Activated effector memory CD4-positive, alpha-beta T cell treated with Interleukin-2 at 50 U/mL for 16 hours (primary cell): Measurements from ENCODE around the gene SLC6A1.
"Not testable (repeated sequence)": the region's sequence is repeated elsewhere in the genome, so short reads cannot be mapped to it uniquely, and the experiment has no call there.

Experiments used
- DNase-seq: peaks from one replicate; pipeline ENCODE4 v3.0.0-alpha.2; 2020

Gene SLC6A1

DNA sequence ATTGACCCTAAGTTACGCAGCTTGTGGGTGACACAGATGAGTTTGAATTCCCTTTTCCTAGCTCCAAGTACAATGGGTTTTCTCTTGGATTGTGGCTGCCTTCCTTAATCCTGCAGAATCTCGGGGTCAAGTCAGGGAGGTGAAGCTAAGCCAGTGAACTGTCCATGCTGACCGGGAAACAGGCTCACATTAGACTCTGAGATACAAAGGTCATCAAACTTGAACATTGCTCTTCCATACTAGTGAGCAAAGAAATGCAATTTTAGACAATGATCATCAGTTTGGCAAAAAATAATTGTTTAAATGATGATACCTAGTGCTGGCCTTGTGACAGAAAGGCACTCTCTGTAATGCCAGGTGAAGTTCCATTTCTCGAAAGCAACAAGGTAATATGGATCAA is 31.6 kb downstream of the SLC6A1 start:
- no peak for DNase-seq

DNA sequence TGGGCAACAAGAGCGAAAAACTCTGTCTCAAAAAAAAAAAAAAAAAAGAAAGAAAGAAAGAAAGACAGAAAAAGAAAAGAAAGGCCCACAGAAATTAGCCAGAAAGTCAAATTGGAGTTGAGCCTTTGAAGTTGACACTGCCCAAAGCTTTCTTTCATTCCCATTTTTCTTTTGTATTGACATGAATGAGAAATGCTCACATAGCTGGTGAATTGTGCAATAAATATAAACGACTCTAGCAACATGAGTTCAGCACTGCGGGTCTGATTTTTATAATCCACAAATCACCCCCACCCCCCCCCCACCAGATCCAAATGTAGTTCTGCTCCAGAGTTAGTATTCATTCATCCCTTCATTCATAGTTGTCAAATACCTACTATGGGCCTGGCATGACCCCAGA is 37.4 kb downstream of the SLC6A1 start:
- DNase-seq = no peak

DNA sequence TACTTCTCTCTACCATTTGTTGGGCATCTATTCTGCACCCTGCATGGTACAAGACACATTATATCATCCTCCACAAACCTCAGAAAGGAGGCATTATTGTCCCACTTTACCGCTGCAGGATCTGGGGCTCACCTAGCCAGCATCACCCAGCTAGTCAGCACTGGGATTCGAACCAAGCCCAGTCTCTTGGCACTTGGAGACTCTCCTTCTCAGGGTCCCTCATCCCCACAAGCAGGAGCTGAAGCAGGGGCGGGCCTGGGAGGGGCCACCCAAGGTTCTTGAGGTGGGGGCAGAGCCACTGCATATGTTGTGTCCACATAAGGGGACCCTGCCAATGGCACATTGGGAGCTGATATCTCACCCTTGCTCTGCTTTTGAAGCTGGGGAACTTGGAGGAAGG is 41.3 kb downstream of the SLC6A1 start:
- no peak for DNase-seq

DNA sequence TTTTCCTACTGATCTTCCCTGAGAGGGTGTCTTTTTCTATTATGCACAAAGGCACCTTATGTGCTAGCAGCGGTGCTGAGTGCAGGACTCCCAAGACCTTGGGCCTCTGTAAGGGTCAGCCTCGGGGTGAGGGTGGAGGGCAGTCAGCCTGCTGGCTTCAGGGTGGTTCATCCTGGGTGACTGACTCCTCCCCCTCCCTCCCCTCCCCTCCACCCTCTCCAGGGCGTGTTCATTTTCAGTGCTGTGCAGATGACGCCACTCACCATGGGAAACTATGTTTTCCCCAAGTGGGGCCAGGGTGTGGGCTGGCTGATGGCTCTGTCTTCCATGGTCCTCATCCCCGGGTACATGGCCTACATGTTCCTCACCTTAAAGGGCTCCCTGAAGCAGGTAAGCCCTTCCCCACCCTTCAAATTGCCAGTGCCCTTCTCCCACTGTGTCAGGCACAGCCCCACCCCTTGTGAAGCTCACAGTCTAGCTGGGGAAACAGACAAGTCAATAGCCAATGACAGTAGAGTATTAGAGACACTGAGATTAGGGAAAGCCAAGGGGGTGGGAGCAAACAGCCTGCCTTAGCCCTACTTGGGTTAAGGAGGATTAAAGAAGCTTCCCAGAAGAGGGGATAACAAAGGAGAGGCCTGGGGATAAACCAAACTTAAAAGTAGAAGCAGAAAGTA is 41.9 kb downstream of the SLC6A1 start:
- DNase-seq = no peak

DNA sequence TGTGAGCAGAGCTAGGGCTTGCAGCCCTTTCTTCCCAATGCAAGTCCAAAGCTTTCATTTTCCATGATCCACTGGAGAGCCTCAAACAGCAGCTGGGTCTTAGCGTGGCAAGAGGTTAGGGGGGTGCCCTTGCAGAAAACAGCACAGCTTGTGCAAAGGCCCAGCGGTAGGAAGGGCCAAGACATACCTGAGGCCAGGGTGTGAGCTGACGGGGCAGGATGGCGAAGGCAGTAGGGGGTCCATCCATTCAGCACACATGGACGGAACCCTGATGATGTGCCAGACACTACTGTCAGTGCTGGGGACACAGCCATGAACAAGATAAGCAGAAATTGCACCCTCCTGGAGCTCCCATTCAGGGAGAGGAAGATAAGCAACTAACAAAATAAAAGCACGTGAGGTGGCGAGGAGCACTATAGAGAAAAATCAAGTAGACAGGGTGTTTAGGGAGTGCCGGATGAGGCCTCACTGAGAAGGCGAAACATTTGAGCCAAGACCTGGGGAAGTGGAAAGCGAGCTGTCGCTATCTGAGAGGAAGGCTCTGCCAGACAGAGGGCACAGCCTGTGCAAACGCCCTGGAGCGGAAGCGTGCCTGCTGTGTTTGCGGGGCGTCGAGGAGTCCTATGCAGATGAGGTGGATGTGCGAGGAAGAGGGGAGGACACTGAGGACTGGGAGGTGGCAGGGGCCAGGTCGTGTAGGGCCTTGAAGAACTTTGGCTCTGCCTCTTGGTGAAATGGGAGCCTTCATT is 43.4 kb downstream of the SLC6A1 start:
- no peak for DNase-seq

DNA sequence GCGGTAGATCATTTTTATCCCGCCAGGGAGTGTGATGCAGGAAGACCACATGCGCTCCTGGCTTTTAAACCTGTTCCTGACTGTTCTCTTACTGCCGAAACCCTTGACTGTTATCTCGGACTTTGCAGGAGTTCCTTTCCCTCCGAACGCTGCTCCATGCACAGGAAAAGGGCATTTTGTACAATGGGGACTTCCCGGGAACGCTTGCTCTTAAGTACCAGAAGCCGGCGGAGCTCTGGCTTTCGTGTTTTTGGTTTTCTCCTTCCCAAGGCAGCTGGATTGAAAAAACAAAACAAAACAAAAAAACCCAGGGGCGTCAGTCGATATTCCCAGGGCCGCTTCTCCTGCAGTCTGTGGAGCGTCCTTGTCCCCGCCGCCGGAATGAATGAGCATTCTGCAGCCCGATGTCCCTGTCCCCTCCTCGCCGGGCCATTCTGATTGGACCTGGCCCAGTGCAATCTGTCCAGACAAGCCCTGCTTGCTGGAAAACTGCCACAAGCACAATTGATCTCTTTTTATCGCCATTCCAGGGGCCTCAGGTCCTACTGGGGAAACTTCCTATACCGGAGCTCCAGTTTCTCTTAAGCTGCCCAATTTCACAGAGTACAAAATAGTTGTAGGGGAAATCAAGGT is 44.8 kb downstream of the SLC6A1 start:
- no peak for DNase-seq

DNA sequence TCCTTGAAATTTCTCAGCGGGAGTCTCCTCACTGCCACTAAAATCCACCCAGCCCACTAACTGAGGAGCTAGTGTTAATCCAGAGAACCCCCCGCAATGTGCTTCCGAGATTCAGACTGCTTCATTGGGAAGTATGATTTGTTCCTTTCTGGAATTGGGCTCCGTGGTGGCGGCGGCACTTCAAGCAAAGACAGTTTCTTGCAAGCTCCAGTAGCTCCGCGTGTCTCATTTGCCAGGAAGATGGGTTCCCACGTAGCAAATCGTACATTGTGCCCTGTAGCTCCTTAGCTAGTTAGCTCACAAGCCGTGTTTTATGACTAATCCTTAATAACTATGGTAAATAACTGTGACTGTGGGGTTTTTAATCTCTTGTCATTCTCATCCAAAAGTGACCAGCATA is 45.4 kb downstream of the SLC6A1 start:
- DNase-seq = no peak

DNA sequence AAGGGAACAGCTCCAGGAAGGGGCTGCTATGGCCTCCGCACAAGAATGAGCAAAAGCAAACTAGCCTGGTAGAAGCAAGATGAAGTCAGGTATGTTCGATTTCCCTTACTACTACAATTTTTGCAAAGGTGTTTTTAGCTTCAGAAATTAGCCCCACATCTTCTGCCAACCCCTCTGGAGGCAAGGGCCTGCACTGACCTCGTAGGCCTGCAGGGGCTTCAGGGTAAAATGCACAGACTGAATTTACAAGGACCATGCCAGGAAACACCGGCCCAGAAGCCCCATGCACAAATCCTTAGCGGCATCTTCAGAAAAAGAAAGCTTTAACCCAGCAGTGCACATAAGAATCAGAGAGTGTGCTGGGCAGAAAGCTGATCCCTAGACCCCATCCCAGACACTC is 53.0 kb downstream of the SLC6A1 start:
- DNase-seq = no peak

DNA sequence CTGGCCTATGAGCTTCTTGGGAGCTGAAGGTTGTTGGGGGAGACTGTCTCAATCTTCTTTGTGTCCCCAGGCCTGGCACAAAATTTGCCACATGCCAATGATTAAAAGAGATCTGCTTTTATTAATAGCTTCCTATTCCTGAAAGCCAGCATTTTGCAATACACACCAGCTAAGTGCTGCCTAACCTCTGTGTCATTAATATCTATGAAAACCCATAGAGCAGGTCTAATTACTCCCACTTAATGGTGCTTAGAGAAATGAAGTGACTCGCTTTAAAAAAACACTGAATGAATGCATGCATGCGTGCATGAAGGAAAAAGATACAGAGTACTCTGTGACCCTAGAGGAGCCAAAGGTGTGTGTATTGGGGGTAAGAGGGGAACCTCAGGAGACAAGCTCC is 55.0 kb downstream of the SLC6A1 start:
- no peak for DNase-seq

DNA sequence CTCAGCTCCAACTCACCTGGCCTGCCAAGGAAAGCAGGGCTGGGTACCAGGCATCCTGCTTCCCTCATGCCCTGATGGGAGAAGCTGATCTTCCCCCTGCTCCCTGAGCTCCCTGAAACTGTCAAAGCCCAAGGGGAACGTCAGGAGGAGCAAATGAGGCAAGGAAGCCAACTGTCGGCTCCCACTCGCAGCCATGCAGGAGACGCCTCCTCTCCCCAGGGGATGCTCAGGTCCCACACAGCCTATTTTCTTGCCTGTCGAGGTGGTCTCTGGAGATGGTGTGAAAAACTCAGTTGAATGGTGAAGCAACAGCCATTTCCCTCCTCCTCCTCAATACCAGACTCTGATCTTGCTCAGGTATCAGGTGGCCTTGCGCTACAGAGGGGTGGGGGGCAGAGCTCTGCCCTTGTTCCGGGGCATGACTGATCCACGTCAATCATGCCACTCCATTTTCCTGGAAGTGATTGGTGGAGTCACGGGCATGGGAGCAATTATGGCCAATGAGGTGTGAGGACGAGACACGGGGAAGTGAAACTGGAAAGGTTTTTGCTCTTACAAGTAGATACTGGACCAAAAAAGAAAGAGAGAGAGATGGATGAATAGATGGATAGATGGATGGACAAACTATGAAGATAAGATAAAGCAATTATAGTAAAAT is 58.2 kb downstream of the SLC6A1 start:
- no peak for DNase-seq

DNA sequence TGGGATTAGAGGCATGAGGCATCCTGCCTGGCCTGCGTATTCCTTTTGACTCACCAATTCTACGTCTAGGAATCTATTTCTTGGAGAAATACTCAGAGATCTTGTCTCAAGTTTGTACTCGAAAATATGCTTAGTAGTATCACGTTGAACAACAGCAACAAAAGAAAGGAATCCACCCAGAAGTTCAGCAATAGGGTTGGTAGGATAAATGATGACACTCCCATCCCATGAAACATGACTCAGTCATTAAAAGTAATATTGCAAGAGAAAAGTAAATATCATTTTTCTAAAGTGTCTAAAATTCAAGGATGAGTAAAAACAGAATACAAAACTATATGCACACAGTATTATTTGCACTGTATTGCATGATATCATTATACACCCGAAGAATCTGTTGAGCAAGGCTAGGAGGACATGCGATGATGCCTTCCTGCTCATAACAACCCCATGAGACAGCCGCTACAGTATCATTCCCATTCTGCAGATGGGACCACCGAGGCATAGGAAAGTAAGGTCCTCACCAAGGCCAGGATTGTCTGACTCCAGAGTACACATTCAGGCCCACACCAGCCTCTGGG is 61.5 kb downstream of the SLC6A1 start:
- DNase-seq = no peak

DNA sequence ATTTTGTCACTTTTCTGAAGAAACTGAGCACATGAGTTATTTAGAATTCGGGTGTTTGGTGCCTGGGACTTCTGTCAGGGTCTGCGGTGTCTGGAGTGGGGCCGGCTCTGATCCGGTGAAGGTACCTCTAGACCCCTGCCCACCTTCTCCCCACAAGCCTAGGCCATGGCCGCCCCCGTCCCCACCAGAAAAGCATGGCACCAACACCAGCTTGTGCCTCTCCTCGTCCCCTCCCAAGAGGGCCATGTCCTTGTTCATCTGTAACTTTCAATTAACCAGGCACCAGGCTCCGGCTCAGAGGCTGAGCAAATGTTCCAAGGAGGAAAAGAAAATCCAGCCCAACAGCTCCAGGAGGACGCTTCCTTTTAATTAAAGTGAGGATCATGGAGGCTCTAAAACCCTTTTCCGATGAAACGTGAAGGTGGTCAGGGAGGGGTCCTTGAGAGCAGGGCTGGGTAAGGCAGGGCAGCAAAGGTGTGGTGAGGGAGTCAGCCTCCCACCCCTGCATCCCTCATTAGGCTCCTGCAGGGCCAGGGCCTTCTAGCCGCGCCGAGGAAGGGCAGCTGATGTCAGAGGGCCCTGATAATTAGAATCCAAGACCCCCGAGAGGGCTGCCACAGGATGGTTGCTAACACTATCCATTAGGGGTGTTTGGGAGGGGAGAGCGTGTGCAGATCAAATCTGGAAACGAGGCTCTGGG is 62.3 kb downstream of the SLC6A1 start:
- DNase-seq = no peak

DNA sequence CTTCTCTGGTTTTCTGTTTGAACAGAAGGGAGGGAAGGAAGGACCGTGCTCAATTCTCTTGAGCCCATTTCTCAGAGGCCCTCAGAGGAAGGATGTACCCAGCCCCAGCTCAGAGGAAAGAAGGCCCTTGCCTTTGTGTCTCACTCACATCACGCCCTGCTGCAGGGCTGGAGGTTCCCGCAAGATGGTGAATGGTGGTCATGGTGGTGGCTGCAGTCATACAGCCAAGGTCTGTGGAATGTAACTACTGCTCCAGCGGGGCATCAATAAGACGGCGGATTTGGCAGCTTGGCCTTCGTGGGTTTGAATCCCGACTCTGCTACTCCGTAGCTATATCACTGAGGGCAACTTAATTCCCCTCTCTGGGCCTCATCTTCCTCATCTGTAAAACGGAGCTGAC is 62.9 kb downstream of the SLC6A1 start:
- no peak for DNase-seq

DNA sequence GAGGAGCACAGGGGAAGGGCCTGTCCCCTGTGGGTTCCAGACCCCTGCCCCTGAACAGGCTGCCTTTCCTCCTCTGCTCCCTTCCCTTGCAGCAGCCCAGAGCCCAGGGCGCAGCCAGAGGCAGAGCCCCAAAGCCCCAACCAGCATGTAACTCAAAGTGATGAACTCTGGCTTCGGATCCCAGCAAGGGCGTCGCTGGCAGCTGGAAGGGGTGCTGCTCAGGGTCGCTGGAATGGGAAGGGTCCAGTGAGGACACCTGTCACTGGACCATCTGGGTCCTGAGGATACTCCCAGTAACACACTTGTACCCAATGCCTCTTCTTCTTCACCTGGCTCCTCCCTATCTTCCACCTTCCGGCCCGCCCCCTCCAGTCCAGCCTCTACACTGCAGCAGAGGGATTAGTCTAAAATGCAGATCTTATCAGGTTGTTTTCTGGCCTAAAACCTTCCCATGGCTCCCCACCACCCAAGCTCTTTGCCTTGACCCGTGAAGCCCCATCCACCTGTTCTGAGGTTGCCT is 64.0 kb downstream of the SLC6A1 start:
- no peak for DNase-seq

DNA sequence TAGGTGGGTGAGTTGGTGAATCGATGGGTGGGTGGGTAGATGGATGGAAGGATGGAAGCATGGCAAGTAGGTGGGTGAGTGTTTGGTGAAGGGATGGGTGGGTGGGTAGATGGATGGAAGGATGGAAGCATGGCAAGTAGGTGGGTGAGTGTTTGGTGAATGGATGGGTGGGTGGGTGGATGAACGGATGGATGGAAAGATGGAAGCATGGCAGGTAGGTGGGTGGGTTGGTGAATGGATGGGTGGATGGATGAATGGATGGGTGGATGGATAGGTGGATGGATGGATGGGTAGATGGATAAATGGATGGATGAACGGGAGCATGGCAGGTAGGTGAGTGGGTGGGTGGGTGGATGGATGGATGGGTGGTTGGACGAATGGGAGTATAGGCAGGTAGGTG is 65.1 kb downstream of the SLC6A1 start:
- DNase-seq = no peak

DNA sequence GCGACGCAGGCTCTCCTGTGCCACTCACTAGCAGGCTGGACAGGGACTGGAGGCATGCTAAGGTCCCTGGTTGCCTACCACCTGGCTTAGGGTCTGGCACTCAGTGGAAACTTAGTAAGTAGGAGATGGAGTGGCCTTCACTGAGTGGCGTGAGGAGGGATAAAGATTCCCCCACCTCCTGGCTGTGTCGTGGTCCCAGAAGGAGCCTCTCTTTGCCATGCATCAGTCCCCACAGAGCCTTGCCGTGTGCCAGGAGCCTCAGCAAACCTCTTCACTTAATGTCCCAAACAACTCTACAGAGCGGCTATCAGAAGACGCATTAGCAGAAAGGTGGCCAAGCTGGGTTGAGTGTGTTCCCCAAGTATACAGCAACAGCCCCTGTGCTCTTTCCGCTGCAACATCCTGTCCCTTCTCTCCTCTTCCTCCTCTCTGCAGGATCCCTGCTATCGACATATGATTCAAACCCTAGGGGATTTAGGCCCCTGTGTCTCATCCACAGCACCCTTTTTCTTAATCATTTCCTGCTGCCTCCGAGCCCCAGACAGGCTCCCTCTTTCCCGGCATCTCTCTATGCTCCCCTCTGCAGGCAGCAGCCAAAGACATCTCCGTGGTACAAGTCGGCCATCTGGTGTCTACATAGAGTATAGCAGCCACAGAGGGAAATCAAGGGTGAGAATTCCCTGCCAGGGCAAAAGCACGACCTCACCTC is 66.7 kb downstream of the SLC6A1 start:
- DNase-seq = no peak

DNA sequence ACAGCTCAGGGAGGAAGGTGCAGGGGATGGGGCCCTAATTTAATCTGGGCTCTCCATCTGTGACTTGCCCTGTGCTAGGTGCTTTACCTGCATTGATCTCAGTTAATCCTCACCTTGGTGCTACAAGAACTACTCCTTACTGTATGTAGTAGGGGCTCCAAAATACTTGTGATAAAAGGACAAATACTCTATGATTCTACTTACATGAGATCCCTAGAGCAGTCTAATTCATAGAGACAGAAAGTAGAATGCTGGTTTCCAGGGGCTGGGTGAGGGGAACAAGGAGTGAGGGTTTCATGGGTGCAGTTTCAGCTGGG is 67.2 kb downstream of the SLC6A1 start:
- DNase-seq = no peak

DNA sequence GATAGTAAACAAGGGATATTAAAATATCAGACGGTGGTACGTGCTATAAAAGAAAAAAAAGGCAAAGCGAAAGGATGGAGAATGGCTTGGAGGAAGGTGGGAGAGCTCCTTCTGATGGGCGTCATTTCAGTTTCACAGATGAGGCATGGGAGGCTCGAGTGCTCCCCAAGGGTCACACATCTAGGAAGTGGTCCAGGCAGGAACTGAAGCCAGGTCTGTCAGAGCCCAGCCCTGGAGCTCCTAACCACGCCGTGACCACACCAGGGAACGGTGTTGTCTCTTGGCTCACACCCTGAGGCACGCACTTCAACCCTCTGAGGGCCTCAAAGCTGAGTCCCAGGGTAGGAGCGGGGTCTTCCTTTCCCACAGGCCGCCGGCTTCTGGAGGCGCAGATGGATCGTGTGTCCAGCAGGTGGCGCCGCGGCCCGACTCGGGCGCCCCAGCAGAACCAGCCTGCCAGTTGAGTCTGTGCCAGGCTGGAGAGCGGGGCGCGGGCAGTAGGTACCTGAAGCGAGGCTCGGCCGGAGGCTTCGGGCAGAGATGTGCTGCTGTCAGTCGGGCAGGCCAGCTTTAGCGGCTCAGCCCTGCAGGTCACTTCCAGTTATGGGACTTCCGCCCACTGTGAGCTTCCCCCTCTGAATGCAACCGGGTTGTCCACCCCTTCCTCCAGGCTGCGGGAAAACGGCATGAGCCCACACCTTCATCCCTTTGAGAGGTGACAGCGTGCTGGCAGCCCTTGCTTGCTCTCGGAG is 68.1 kb downstream of the SLC6A1 start:
- peak; percentile 2 for DNase-seq

DNA sequence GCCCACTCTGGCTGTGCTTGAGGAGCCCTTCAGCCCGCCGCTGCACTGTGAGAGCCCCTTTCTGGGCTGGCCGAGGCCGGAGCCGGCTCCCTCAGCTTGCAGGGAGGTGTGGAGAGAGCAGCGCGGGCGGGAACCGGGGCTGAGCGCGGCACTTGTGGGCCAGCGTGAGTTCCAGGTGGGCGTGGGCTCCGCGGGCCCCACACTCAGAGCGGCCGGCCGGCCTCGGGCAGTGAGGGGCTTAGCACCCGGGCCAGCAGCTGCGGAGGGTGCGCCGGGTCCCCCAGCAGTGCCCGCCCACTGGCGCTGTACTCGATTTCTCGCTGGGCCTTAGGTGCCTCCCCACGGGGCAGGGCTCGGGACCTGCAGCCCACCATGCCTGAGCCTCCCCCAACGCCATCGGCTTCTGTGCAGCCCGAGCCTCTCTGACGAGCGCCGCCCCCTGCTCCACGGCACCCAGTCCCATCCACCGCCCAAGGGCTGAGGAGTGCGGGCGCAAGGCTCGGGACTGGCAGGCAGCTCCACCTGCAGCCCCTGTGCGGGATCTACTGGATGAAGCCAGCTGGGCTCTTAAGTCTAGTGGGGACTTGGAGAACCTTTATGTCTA is 68.8 kb downstream of the SLC6A1 start:
- not testable (repeated sequence) for DNase-seq

DNA sequence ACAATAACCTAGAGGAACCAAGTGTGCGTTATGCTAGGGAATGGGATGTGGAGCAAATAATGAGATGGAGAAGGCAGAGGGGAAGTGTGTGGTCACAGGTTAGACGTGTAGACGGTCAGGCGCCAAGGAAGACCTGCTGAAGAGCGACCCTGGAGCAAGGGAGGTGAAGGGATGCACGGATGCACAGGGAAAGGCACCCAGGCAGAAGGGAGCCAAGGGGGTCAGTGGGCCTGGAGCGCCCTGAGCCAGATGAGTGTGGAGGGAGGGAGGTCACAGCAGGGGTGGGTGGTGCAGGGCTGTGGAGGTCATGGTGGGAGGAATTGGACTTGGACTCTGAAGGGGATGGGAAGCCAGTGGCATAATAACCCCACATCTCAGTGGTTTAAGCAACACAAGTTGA is 70.2 kb downstream of the SLC6A1 start:
- DNase-seq = no peak
